Mucosa of stomach (tissue), 1 donor: ENCODE data around the gene TNRC6A.
"Not testable (repeated sequence)": the region's sequence is repeated elsewhere in the genome, so short reads cannot be mapped to it uniquely, and the experiment has no call there.

Experiments used
- H3K27me3 ChIP-seq: one replicate; pipeline ENCODE4 v1.7.0; 2013; ENCODE audit warnings: mild to moderate bottlenecking, low read length; ENCODE audit not compliant: control insufficient read depth, insufficient read depth
- H3K36me3 ChIP-seq: one replicate; pipeline ENCODE4 v1.7.0; 2013; ENCODE audit warnings: low read length; ENCODE audit not compliant: control insufficient read depth, insufficient read depth
- H3K4me1 ChIP-seq: one replicate; pipeline ENCODE4 v1.7.0; 2013; ENCODE audit warnings: mild to moderate bottlenecking, low read length; ENCODE audit not compliant: control insufficient read depth, insufficient read depth
- H3K4me3 ChIP-seq: one replicate; pipeline ENCODE4 v1.7.0; 2013; ENCODE audit warnings: low read length
- H3K9ac ChIP-seq: one replicate; pipeline ENCODE4 v1.7.0; 2013; ENCODE audit warnings: mild to moderate bottlenecking, low read length, moderate library complexity
- H3K9me3 ChIP-seq: one replicate; pipeline ENCODE4 v1.7.0; 2013; ENCODE audit warnings: mild to moderate bottlenecking, low read length, moderate library complexity; ENCODE audit not compliant: control insufficient read depth
- donor health status: Pancreatic carcinoma.

Gene TNRC6A

GRCh38 chr16:24699151-24699723 lies 30.2 kb upstream of the TNRC6A start:
- Histone ChIP-seq H3K36me3 (no peaks in the 10 kb centered on the region), H3K27me3 (no peaks in the 10 kb centered on the region), H3K4me1 (no peaks in the 10 kb centered on the region), H3K4me3 (no peak overlapping the region), H3K9me3 (no peaks in the 10 kb centered on the region), H3K9ac (no peak overlapping the region)

- H3K4me3 ChIP-seq, result no peak overlapping the region
- H3K9ac ChIP-seq, result no peak overlapping the region
- no peaks in the 10 kb centered on the region for H3K4me1 ChIP-seq
- H3K9me3 ChIP-seq, result no peaks in the 10 kb centered on the region
- H3K27me3 ChIP-seq, result no peaks in the 10 kb centered on the region
- no peaks in the 10 kb centered on the region for H3K36me3 ChIP-seq
These were observed 28.7 kb upstream of the TNRC6A start for GRCh38 chr16:24700549-24701392.

DNA sequence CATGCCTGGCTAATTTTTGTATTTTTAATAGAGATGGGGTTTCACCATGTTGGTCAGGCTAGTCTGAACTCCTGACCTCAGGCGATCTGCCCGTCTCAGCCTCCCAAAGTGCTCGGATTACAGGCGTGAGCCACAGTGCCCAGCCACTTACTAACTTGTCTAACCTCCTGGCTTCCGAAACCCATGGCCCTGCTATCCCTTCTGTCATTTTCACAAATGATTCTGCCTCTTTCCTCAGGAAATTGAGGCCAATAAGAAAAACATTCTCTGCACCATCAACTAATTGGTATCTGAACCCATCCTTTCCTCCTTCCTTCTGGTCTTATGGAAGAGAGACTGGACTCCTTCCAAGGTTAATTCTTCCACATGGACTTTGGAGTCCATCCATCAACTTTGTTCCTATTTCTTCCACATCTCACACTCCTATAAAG lies 27.9 kb upstream of the TNRC6A start:
- Histone ChIP-seq H3K9ac (peak overlapping the region; percentile 17), H3K4me3 (no peak overlapping the region), H3K4me1 (no peaks in the 10 kb centered on the region)

DNA sequence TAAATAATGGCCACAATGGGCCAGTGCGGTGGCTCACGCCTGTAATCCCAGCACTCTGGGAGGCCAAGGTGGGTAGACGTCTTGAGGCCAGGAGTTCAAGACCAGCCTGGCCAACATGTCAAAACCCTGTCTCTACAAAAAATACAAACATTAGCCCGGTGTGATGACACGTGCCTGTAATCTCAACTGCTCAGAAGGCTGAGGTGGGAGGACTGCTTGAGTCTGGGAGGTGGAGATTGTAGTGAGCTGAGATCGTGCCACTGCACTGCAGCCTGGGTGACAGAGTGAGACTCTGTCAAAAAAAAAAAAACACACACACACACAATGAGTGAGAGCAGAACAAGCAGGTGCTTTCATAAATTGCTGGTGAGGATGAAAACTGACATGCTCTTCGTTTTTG lies 21.7 kb upstream of the TNRC6A start:
- not testable (repeated sequence) for H3K4me1 ChIP-seq

More for the DNA sequence above, 27.9 kb upstream of the TNRC6A start:
- H3K9me3 ChIP-seq, result no peaks in the 10 kb centered on the region
- H3K36me3 ChIP-seq, result no peaks in the 10 kb centered on the region
- no peaks in the 10 kb centered on the region for H3K27me3 ChIP-seq

DNA sequence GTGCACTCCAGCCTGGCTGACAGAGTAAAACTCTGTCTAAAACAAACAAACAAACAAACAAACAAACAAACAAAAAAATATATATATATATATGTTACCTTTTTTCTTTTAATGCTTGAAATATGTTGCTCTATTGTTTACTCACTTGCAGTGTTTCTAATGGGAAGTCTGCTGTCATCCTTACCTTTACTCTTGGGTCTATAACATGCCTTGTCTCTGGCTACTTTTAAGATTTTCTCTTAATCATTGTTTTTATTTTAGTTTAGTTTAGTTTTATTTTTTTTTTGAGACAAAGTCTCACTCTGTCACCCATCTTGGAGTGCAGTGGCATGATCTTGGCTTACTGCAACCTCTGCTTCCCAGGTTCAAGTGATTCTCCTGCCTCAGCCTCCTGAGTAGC lies 16.1 kb upstream of the TNRC6A start:
- no peaks in the 10 kb centered on the region for H3K27me3 ChIP-seq
- H3K9ac ChIP-seq, result no peak overlapping the region
- H3K9me3 ChIP-seq, result no peaks in the 10 kb centered on the region
- H3K36me3 ChIP-seq, result no peaks in the 10 kb centered on the region
- H3K4me3 ChIP-seq, result no peak overlapping the region
- H3K4me1 ChIP-seq, result no peaks in the 10 kb centered on the region

More for the DNA sequence above, 21.7 kb upstream of the TNRC6A start:
- not testable (repeated sequence) for H3K4me3 ChIP-seq, H3K9ac ChIP-seq, H3K9me3 ChIP-seq, H3K36me3 ChIP-seq, H3K27me3 ChIP-seq

GRCh38 chr16:24717411-24717810 lies 12.0 kb upstream of the TNRC6A start:
- no peaks in the 10 kb centered on the region for H3K9me3 ChIP-seq
- no peak overlapping the region for H3K4me3 ChIP-seq
- H3K27me3 ChIP-seq, result no peaks in the 10 kb centered on the region

GRCh38 chr16:24718967-24719521 lies 10.4 kb upstream of the TNRC6A start:
- H3K9ac ChIP-seq, result no peak overlapping the region
- H3K4me3 ChIP-seq, result no peak overlapping the region
- H3K27me3 ChIP-seq, result no peaks in the 10 kb centered on the region
- H3K4me1 ChIP-seq, result no peaks in the 10 kb centered on the region
- H3K9me3 ChIP-seq, result no peaks in the 10 kb centered on the region
- no peaks in the 10 kb centered on the region for H3K36me3 ChIP-seq

More at GRCh38 chr16:24717411-24717810, 12.0 kb upstream of the TNRC6A start:
- Histone ChIP-seq H3K36me3 (no peaks in the 10 kb centered on the region), H3K9ac (no peak overlapping the region), H3K4me1 (no peaks in the 10 kb centered on the region)

DNA sequence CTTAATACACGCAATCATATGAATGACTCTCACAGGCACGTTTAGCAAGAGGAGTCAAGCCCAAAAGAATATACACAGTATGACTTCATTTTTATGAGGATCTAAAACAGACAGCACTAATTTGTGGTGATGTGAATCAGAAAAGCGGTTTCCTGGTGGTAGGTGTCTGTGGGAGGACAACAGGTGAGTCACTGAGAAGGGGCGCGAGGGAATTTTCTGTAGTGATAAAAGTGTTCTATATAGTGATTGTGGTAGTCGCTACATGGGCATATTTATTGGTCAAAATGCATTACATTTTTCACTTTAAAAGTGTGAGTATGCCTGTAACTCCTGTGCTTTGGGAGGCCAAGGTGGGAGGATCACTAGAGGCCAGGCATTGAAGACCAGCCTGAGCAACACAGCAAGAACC lies 7.6 kb upstream of the TNRC6A start:
- Histone ChIP-seq H3K4me1 (no peaks in the 10 kb centered on the region), H3K27me3 (no peaks in the 10 kb centered on the region), H3K36me3 (no peaks in the 10 kb centered on the region), H3K9me3 (no peaks in the 10 kb centered on the region), H3K4me3 (no peak overlapping the region), H3K9ac (no peak overlapping the region)

DNA sequence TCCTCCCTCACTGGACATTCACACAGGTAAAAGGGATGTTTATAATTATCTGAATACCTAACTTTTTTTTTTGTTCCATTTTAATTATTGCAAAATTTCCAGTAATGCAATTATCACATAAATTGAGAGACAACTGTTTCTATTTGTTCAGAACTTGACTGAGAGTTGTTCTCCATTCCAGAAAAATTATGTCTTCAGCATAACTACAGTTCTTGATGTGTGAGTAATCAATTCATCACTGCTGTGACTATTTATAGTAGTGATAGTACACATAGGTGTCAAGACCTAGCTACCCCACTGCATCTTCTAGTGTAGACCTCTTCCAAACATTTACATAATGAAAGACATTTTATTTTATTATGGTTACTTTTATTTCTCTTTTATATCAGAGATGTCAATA lies 5.8 kb upstream of the TNRC6A start:
- H3K36me3 ChIP-seq, result no peaks in the 10 kb centered on the region
- no peaks in the 10 kb centered on the region for H3K4me1 ChIP-seq
- H3K9me3 ChIP-seq, result no peaks in the 10 kb centered on the region
- no peaks in the 10 kb centered on the region for H3K27me3 ChIP-seq
- no peak overlapping the region for H3K9ac ChIP-seq
- H3K4me3 ChIP-seq, result no peak overlapping the region

DNA sequence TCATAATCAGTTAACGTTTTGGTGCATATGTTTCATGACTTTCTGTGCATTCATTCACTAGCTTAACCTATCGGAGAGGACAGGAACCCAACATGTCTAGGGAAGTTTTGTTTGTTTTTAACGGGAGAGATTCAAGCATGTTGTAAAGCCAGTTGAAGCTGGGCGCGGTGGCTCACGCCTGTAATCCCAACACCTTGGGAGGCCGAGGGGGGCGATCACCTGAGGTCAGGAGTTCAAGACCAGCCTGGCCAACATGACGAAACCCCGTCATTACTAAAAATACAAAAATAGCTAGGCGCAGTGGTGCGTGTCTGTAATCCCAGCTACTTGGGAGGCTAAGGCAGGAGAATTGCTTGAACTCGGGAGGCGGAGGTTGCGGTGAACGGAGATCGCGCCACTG lies 1.4 kb upstream of the TNRC6A start:
- H3K4me1 ChIP-seq, result peaks cover 10% of the 10 kb centered on the region
- no peak overlapping the region for H3K4me3 ChIP-seq
- no peaks in the 10 kb centered on the region for H3K27me3 ChIP-seq
- H3K9ac ChIP-seq, result no peak overlapping the region
- no peaks in the 10 kb centered on the region for H3K36me3 ChIP-seq
- H3K9me3 ChIP-seq, result no peaks in the 10 kb centered on the region

DNA sequence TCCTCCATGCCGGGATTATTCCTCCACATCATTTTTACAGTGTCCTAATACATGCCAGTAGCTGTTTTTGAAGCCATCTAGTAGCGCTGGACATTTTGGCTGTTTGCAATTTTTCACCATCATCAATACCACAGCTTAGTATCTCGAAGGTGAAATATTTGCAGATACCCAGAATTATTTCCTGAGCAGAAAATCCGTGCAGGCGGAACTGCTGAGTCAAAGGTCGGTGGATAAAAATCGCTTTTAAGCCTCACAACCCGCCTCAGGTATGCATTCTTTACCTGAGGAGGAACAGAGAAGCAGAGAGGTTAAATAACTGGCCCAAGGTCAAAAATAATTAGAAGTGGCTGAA lies 584 bp upstream of the TNRC6A start:
- Histone ChIP-seq H3K27me3 (no peaks in the 10 kb centered on the region), H3K9ac (peak overlapping the region; percentile 65), H3K9me3 (no peaks in the 10 kb centered on the region), H3K4me3 (peak overlapping the region; percentile 77), H3K4me1 (peaks cover 10% of the 10 kb centered on the region), H3K36me3 (no peaks in the 10 kb centered on the region)
